ENCODE measurements around the gene ABL2.

Gene ABL2

GRCh38 chr1:179127163-179127895, 102.1 kb downstream of the ABL2 start:
- Mint-ChIP-seq H3K27ac (peak overlapping the region; percentile 41), H3K27me3 (no peaks in the 10 kb centered on the region), H3K36me3 (peaks cover 9% of the 10 kb centered on the region), H3K4me1 (peaks cover 13% of the 10 kb centered on the region), H3K4me3 (no peak overlapping the region), H3K9me3 (peaks cover 1% of the 10 kb centered on the region)
- ATAC-seq (ENCODE audit: low read depth) = no peak
- DNase-seq (ENCODE audit: low spot score in 2 of 2) = no peak

GRCh38 chr1:179126338-179127060, 103.0 kb downstream of the ABL2 start:
- no peaks in the 10 kb centered on the region for H3K27me3 Mint-ChIP-seq
- no peak for DNase-seq (ENCODE audit: low spot score in 2 of 2)
- peak overlapping the region; percentile 41 for H3K27ac Mint-ChIP-seq
- H3K36me3 Mint-ChIP-seq = peaks cover 9% of the 10 kb centered on the region
- peaks cover 13% of the 10 kb centered on the region for H3K4me1 Mint-ChIP-seq
- H3K9me3 Mint-ChIP-seq = peaks cover 1% of the 10 kb centered on the region
- no peak for ATAC-seq (ENCODE audit: low read depth)
- no peak overlapping the region for H3K4me3 Mint-ChIP-seq

- peak overlapping the region; percentile 12 for H3K27ac Mint-ChIP-seq
- H3K4me1 Mint-ChIP-seq = peaks cover 9% of the 10 kb centered on the region
- ATAC-seq (ENCODE audit: low read depth) = no peak
- H3K4me3 Mint-ChIP-seq = no peak overlapping the region
- H3K27me3 Mint-ChIP-seq = no peaks in the 10 kb centered on the region
- peaks cover 6% of the 10 kb centered on the region for H3K36me3 Mint-ChIP-seq
- DNase-seq (ENCODE audit: low spot score in 2 of 2) = no peak
- H3K9me3 Mint-ChIP-seq = peaks cover 1% of the 10 kb centered on the region
These were observed 104.6 kb downstream of the ABL2 start for GRCh38 chr1:179124873-179125272.

GRCh38 chr1:179121159-179121938, 108.1 kb downstream of the ABL2 start:
- DNase-seq (ENCODE audit: low spot score in 2 of 2) = peak in 1 of 2 donors; percentile 12
- Mint-ChIP-seq H3K9me3 (no peaks in the 10 kb centered on the region), H3K27ac (no peak overlapping the region), H3K27me3 (no peaks in the 10 kb centered on the region), H3K4me1 (peaks cover 5% of the 10 kb centered on the region), H3K36me3 (peaks cover 9% of the 10 kb centered on the region), H3K4me3 (no peak overlapping the region)
- peak; percentile 32 for ATAC-seq (ENCODE audit: low read depth)

- no peaks in the 10 kb centered on the region for H3K9me3 Mint-ChIP-seq
- ATAC-seq (ENCODE audit: low read depth) (no peak), DNase-seq (ENCODE audit: low spot score in 2 of 2) (no peak)
- H3K27me3 Mint-ChIP-seq = no peaks in the 10 kb centered on the region
- peaks cover 9% of the 10 kb centered on the region for H3K36me3 Mint-ChIP-seq
- H3K4me3 Mint-ChIP-seq = no peak overlapping the region
- H3K27ac Mint-ChIP-seq = no peak overlapping the region
- H3K4me1 Mint-ChIP-seq = peaks cover 5% of the 10 kb centered on the region
These were observed 108.7 kb downstream of the ABL2 start for GRCh38 chr1:179120736-179121135.

GRCh38 chr1:179119513-179119912, 110.0 kb downstream of the ABL2 start:
- H3K4me1 Mint-ChIP-seq = peaks cover 4% of the 10 kb centered on the region
- ATAC-seq (ENCODE audit: low read depth) = no peak
- no peak overlapping the region for H3K4me3 Mint-ChIP-seq
- no peaks in the 10 kb centered on the region for H3K27me3 Mint-ChIP-seq
- DNase-seq (ENCODE audit: low spot score in 2 of 2) = no peak
- H3K36me3 Mint-ChIP-seq = peaks cover 9% of the 10 kb centered on the region
- H3K27ac Mint-ChIP-seq = no peak overlapping the region
- H3K9me3 Mint-ChIP-seq = no peaks in the 10 kb centered on the region

GRCh38 chr1:179115181-179115580, 114.3 kb downstream of the ABL2 start:
- Mint-ChIP-seq H3K9me3 (no peaks in the 10 kb centered on the region), H3K4me1 (no peaks in the 10 kb centered on the region), H3K27me3 (no peaks in the 10 kb centered on the region), H3K4me3 (no peak overlapping the region), H3K36me3 (peaks cover 13% of the 10 kb centered on the region), H3K27ac (no peak overlapping the region)
- DNase-seq (ENCODE audit: low spot score in 2 of 2) (no peak), ATAC-seq (ENCODE audit: low read depth) (no peak)

GRCh38 chr1:179108644-179109043, 120.8 kb downstream of the ABL2 start:
- no peaks in the 10 kb centered on the region for H3K27me3 Mint-ChIP-seq
- no peak overlapping the region for H3K27ac Mint-ChIP-seq
- no peak overlapping the region for H3K4me3 Mint-ChIP-seq
- no peaks in the 10 kb centered on the region for H3K4me1 Mint-ChIP-seq
- DNase-seq (ENCODE audit: low spot score in 2 of 2) = no peak
- peaks cover 9% of the 10 kb centered on the region for H3K36me3 Mint-ChIP-seq
- no peak for ATAC-seq (ENCODE audit: low read depth)
- H3K9me3 Mint-ChIP-seq = no peaks in the 10 kb centered on the region

GRCh38 chr1:179107706-179108629, 121.5 kb downstream of the ABL2 start:
- H3K9me3 Mint-ChIP-seq = no peaks in the 10 kb centered on the region
- H3K36me3 Mint-ChIP-seq = peaks cover 9% of the 10 kb centered on the region
- no peak overlapping the region for H3K27ac Mint-ChIP-seq
- no peak for DNase-seq (ENCODE audit: low spot score in 2 of 2)
- H3K4me3 Mint-ChIP-seq = no peak overlapping the region
- H3K4me1 Mint-ChIP-seq = no peaks in the 10 kb centered on the region
- ATAC-seq (ENCODE audit: low read depth) = no peak
- H3K27me3 Mint-ChIP-seq = no peaks in the 10 kb centered on the region

GRCh38 chr1:179105393-179105792, 124.1 kb downstream of the ABL2 start:
- Mint-ChIP-seq H3K27ac (no peak overlapping the region), H3K36me3 (peaks cover 11% of the 10 kb centered on the region), H3K9me3 (no peaks in the 10 kb centered on the region), H3K27me3 (no peaks in the 10 kb centered on the region), H3K4me1 (no peaks in the 10 kb centered on the region), H3K4me3 (no peak overlapping the region)
- no peak for DNase-seq (ENCODE audit: low spot score in 2 of 2)
- ATAC-seq (ENCODE audit: low read depth) = peak; percentile 62

- Mint-ChIP-seq H3K4me1 (no peaks in the 10 kb centered on the region), H3K9me3 (no peaks in the 10 kb centered on the region), H3K36me3 (peaks cover 7% of the 10 kb centered on the region), H3K27me3 (no peaks in the 10 kb centered on the region), H3K27ac (no peak overlapping the region), H3K4me3 (no peak overlapping the region)
- ATAC-seq (ENCODE audit: low read depth) (no peak), DNase-seq (ENCODE audit: low spot score in 2 of 2) (no peak)
These were observed 124.7 kb downstream of the ABL2 start for GRCh38 chr1:179104611-179105250.

GRCh38 chr1:179103999-179104398, 125.5 kb downstream of the ABL2 start:
- ATAC-seq (ENCODE audit: low read depth) (no peak), DNase-seq (ENCODE audit: low spot score in 2 of 2) (no peak)
- H3K27me3 Mint-ChIP-seq = no peaks in the 10 kb centered on the region
- H3K4me3 Mint-ChIP-seq = no peak overlapping the region
- H3K9me3 Mint-ChIP-seq = no peaks in the 10 kb centered on the region
- peaks cover 2% of the 10 kb centered on the region for H3K36me3 Mint-ChIP-seq
- no peak overlapping the region for H3K27ac Mint-ChIP-seq
- H3K4me1 Mint-ChIP-seq = no peaks in the 10 kb centered on the region

GRCh38 chr1:179101566-179101965, 127.9 kb downstream of the ABL2 start:
- DNase-seq (ENCODE audit: low spot score in 2 of 2) (no peak), ATAC-seq (ENCODE audit: low read depth) (no peak)
- Mint-ChIP-seq H3K27me3 (no peaks in the 10 kb centered on the region), H3K36me3 (peaks cover 9% of the 10 kb centered on the region), H3K4me3 (no peak overlapping the region), H3K9me3 (no peaks in the 10 kb centered on the region), H3K27ac (no peak overlapping the region), H3K4me1 (no peaks in the 10 kb centered on the region)

Measured in memory B cell (primary cell).